Nephron progenitor cell (in vitro differentiated cells): ENCODE measurements around the gene TK2.
"Not testable (repeated sequence)": the region's sequence is repeated elsewhere in the genome, so short reads cannot be mapped to it uniquely, and the experiment has no call there.

Experiments used
- DNase-seq: peaks from one replicate; pipeline ENCODE4 v3.0.0; 2021
- H3K27ac Mint-ChIP-seq: 2 replicates; pipeline ENCODE4 v1.8.0; 2021; ENCODE audit warnings: mild to moderate bottlenecking, moderate library complexity, mixed read lengths
- H3K27me3 Mint-ChIP-seq: 2 replicates; pipeline ENCODE4 v1.8.0; 2021; ENCODE audit warnings: mild to moderate bottlenecking, low read depth, mixed read lengths; ENCODE audit not compliant: poor library complexity
- H3K36me3 Mint-ChIP-seq: 2 replicates; pipeline ENCODE4 v1.8.0; 2021; ENCODE audit warnings: low read depth, mixed read lengths
- H3K4me1 Mint-ChIP-seq: 2 replicates; pipeline ENCODE4 v1.8.0; 2021; ENCODE audit warnings: mixed read lengths
- H3K4me3 Mint-ChIP-seq: 2 replicates; pipeline ENCODE4 v1.8.0; 2021; ENCODE audit warnings: mild to moderate bottlenecking, moderate library complexity, mixed read lengths
- H3K9me3 Mint-ChIP-seq: 2 replicates; pipeline ENCODE4 v1.8.0; 2021; ENCODE audit warnings: mild to moderate bottlenecking, moderate library complexity, mixed read lengths
- CTCF ChIP-seq: fragments of 200-600 bp; sonication (generic); IDR thresholded peaks from 2 replicates; pipeline ENCODE4 v1.5.0; 2021; ENCODE audit warnings: antibody characterized with exemption

The TK2 gene

GRCh38 chr16:66470556-66470955 is 79.4 kb downstream of the TK2 start:
- Mint-ChIP-seq H3K9me3 (no peaks in the 10 kb centered on the region), H3K27ac (no peak overlapping the region), H3K4me3 (no peak overlapping the region), H3K36me3 (no peaks in the 10 kb centered on the region), H3K27me3 (peaks cover 27% of the 10 kb centered on the region), H3K4me1 (no peaks in the 10 kb centered on the region)
- TF ChIP-seq CTCF: no peak
- DNase-seq: no peak

- no peak overlapping the region for H3K4me3 Mint-ChIP-seq
- TF ChIP-seq CTCF: no peak
- H3K4me1 Mint-ChIP-seq: no peaks in the 10 kb centered on the region
These were observed 79.9 kb downstream of the TK2 start for GRCh38 chr16:66469947-66470546.

GRCh38 chr16:66469291-66469946 is 80.5 kb downstream of the TK2 start:
- Mint-ChIP-seq H3K4me1 (no peaks in the 10 kb centered on the region), H3K9me3 (no peaks in the 10 kb centered on the region), H3K27me3 (peaks cover 23% of the 10 kb centered on the region), H3K36me3 (no peaks in the 10 kb centered on the region), H3K4me3 (no peak overlapping the region), H3K27ac (no peak overlapping the region)
- no peak for DNase-seq
- no peak for TF ChIP-seq CTCF

More at GRCh38 chr16:66469947-66470546, 79.9 kb downstream of the TK2 start:
- H3K27ac Mint-ChIP-seq: no peak overlapping the region
- peaks cover 24% of the 10 kb centered on the region for H3K27me3 Mint-ChIP-seq
- no peaks in the 10 kb centered on the region for H3K36me3 Mint-ChIP-seq
- H3K9me3 Mint-ChIP-seq: no peaks in the 10 kb centered on the region
- no peak for DNase-seq

GRCh38 chr16:66468321-66468965 is 81.5 kb downstream of the TK2 start:
- DNase-seq: no peak
- no peak for TF ChIP-seq CTCF
- Mint-ChIP-seq H3K4me1 (no peaks in the 10 kb centered on the region), H3K36me3 (no peaks in the 10 kb centered on the region), H3K27ac (no peak overlapping the region), H3K4me3 (no peak overlapping the region), H3K27me3 (peaks cover 26% of the 10 kb centered on the region), H3K9me3 (no peaks in the 10 kb centered on the region)

GRCh38 chr16:66467611-66468010 is 82.3 kb downstream of the TK2 start:
- Mint-ChIP-seq H3K4me1 (no peaks in the 10 kb centered on the region), H3K36me3 (no peaks in the 10 kb centered on the region), H3K4me3 (no peak overlapping the region), H3K27me3 (peaks cover 26% of the 10 kb centered on the region), H3K9me3 (no peaks in the 10 kb centered on the region), H3K27ac (no peak overlapping the region)
- no peak for DNase-seq
- TF ChIP-seq CTCF: no peak

- H3K4me3 Mint-ChIP-seq, H3K4me1 Mint-ChIP-seq, H3K27ac Mint-ChIP-seq, H3K36me3 Mint-ChIP-seq, H3K9me3 Mint-ChIP-seq, DNase-seq: not testable (repeated sequence)
- peaks cover 26% of the 10 kb centered on the region for H3K27me3 Mint-ChIP-seq
These were observed 83.3 kb downstream of the TK2 start for GRCh38 chr16:66466636-66467035.

- H3K27me3 Mint-ChIP-seq: peaks cover 27% of the 10 kb centered on the region
- not testable (repeated sequence) for DNase-seq, H3K4me1 Mint-ChIP-seq, H3K27ac Mint-ChIP-seq, H3K9me3 Mint-ChIP-seq, H3K4me3 Mint-ChIP-seq, H3K36me3 Mint-ChIP-seq
These were observed 84.0 kb downstream of the TK2 start for GRCh38 chr16:66465946-66466345.
